ENCODE measurements around the gene KLF5. TPM values are rescaled to one million over a fixed set of nuclear protein-coding genes. Genes with fewer than 3 reads are reported as not detected.

KLF5 gene
- polyA plus RNA-seq, 3 donors: 1.8 to 6.5 (median 3.6) TPM

GRCh38 chr13:73074014-73074413, 15.2 kb downstream of the KLF5 start:
- Histone ChIP-seq H3K9me3 (replicated peaks in 1 of 2; ENCODE audit: control insufficient read depth in 1 of 2, insufficient read depth in 1 of 2, low read length in 2 of 2) (no peaks in the 10 kb centered on the region), H3K27me3 (ENCODE audit: control insufficient read depth in 2 of 2, insufficient read depth in 2 of 2, low read length in 2 of 2) (no peaks in the 10 kb centered on the region), H3K36me3 (replicated peaks in 1 of 2; ENCODE audit: control insufficient read depth in 1 of 2, insufficient read depth in 2 of 2, low read length in 2 of 2) (no peaks in the 10 kb centered on the region), H3K27ac (ENCODE audit: low read depth in 1 of 2, low read length in 2 of 2) (peak overlapping the region in 1 of 2 donors; percentile 40), H3K79me2 (ENCODE audit: insufficient read depth, low read length) (no peaks in the 10 kb centered on the region), H4K20me1 (ENCODE audit: insufficient read depth, low read length) (no peaks in the 10 kb centered on the region), H3K4me2 (replicated peaks; ENCODE audit: extremely low read depth, low read length, poor library complexity, severe bottlenecking) (no peak overlapping the region), H3K4me1 (ENCODE audit: control insufficient read depth in 1 of 2, insufficient read depth in 2 of 2, low read length in 2 of 2) (peaks cover 0 to 4% of the 10 kb centered on the region in 2 donors), H2AFZ (ENCODE audit: insufficient read depth, low read depth, low read length, poor library complexity, severe bottlenecking) (peak overlapping the region; percentile 26), H3K9ac (ENCODE audit: insufficient read depth, low read length, poor library complexity, severe bottlenecking) (no peak overlapping the region), H3K4me3 (replicated peaks in 1 of 3; ENCODE audit: low read depth in 2 of 3, low read length in 3 of 3) (peak overlapping the region in 1 of 3 experiments; percentile 4)
- no CpG with 5 or more reads among the region's 2 CpGs for WGBS (ENCODE audit: insufficient coverage)
- peaks cover 16% of the 10 kb centered on the region for H3K4me1 Mint-ChIP-seq
- H3K27ac Mint-ChIP-seq: peak overlapping the region; percentile 3 to 82 (median 16)
- H3K36me3 Mint-ChIP-seq: peaks cover 2 to 9% of the 10 kb centered on the region in 2 donors
- peak overlapping the region in 1 of 2 donors; percentile 26 for H3K4me3 Mint-ChIP-seq
- no peak for DNase-seq
- TF ChIP-seq, protein P1, sequence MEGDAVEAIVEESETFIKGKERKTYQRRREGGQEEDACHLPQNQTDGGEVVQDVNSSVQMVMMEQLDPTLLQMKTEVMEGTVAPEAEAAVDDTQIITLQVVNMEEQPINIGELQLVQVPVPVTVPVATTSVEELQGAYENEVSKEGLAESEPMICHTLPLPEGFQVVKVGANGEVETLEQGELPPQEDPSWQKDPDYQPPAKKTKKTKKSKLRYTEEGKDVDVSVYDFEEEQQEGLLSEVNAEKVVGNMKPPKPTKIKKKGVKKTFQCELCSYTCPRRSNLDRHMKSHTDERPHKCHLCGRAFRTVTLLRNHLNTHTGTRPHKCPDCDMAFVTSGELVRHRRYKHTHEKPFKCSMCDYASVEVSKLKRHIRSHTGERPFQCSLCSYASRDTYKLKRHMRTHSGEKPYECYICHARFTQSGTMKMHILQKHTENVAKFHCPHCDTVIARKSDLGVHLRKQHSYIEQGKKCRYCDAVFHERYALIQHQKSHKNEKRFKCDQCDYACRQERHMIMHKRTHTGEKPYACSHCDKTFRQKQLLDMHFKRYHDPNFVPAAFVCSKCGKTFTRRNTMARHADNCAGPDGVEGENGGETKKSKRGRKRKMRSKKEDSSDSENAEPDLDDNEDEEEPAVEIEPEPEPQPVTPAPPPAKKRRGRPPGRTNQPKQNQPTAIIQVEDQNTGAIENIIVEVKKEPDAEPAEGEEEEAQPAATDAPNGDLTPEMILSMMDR (IDR thresholded peaks at IDR 0.05): no peak
- H3K27me3 Mint-ChIP-seq (ENCODE audit: low read depth in 3 of 3): peaks cover 0 to 5% (median 0%) of the 10 kb centered on the region in 3 donors
- H3K9me3 Mint-ChIP-seq: peaks cover 0 to 4% (median 0%) of the 10 kb centered on the region in 7 donors
- intact Hi-C loops (cut with micrococcal nuclease): no loop called here

GRCh38 chr13:73074926-73075325, 16.1 kb downstream of the KLF5 start:
- Mint-ChIP-seq H3K36me3 (peaks cover 2 to 9% of the 10 kb centered on the region in 2 donors), H3K27me3 (ENCODE audit: low read depth in 3 of 3) (peaks cover 0 to 5% (median 0%) of the 10 kb centered on the region in 3 donors)

More at GRCh38 chr13:73074926-73075325, 16.1 kb downstream of the KLF5 start:
- H2AFZ ChIP-seq (ENCODE audit: insufficient read depth, low read depth, low read length, poor library complexity, severe bottlenecking): no peak overlapping the region
- H3K4me2 ChIP-seq (replicated peaks; ENCODE audit: extremely low read depth, low read length, poor library complexity, severe bottlenecking): no peak overlapping the region
- peaks cover 0 to 4% of the 10 kb centered on the region in 2 donors for H3K4me1 ChIP-seq (ENCODE audit: control insufficient read depth in 1 of 2, insufficient read depth in 2 of 2, low read length in 2 of 2)
- TF ChIP-seq, protein P1 (IDR thresholded peaks at IDR 0.05): no peak
- H3K9me3 ChIP-seq (replicated peaks in 1 of 2; ENCODE audit: control insufficient read depth in 1 of 2, insufficient read depth in 1 of 2, low read length in 2 of 2): no peaks in the 10 kb centered on the region
- no peak for DNase-seq
- no CpG with 5 or more reads among the region's 1 CpG for WGBS (ENCODE audit: insufficient coverage)
- H3K4me3 ChIP-seq (replicated peaks in 1 of 3; ENCODE audit: low read depth in 2 of 3, low read length in 3 of 3): no peak overlapping the region
- no peaks in the 10 kb centered on the region for H3K27me3 ChIP-seq (ENCODE audit: control insufficient read depth in 2 of 2, insufficient read depth in 2 of 2, low read length in 2 of 2)
- no peak overlapping the region for H3K9ac ChIP-seq (ENCODE audit: insufficient read depth, low read length, poor library complexity, severe bottlenecking)
- Mint-ChIP-seq H3K4me1 (peaks cover 16% of the 10 kb centered on the region), H3K27ac (no peak overlapping the region), H3K4me3 (no peak overlapping the region), H3K9me3 (peaks cover 0 to 5% (median 2%) of the 10 kb centered on the region in 7 donors)
- intact Hi-C loops (cut with micrococcal nuclease): no loop called here
- no peaks in the 10 kb centered on the region for H3K36me3 ChIP-seq (replicated peaks in 1 of 2; ENCODE audit: control insufficient read depth in 1 of 2, insufficient read depth in 2 of 2, low read length in 2 of 2)
- no peaks in the 10 kb centered on the region for H4K20me1 ChIP-seq (ENCODE audit: insufficient read depth, low read length)
- H3K79me2 ChIP-seq (ENCODE audit: insufficient read depth, low read length): no peaks in the 10 kb centered on the region
- H3K27ac ChIP-seq (ENCODE audit: low read depth in 1 of 2, low read length in 2 of 2): no peak overlapping the region
